Motor neuron (in vitro differentiated cells): ENCODE measurements around the gene FBXO17. TPM values are rescaled to one million over a fixed set of nuclear protein-coding genes. Genes with fewer than 3 reads are reported as not detected.

ENCODE experiments used
- ATAC-seq, 8 experiments: fragments of 200-7000 bp; cut with Tn5 transposase; replicated peaks in 6 of 8; 2 replicates each; pipeline ENCODE4 v1.8.0; 2021; ENCODE audit warnings: mild to moderate bottlenecking in 8 of 8, moderate library complexity in 8 of 8
- H3K27ac ChIP-seq, 2 donors: fragments of 250-450 bp; sonication (Bioruptor Pico); 2 replicates each; pipeline ENCODE4 v1.9.0; 2021; ENCODE audit warnings: antibody characterized with exemption in 2 of 2, mild to moderate bottlenecking in 2 of 2, moderate library complexity in 1 of 2
- H3K4me1 ChIP-seq, 2 donors: fragments of 250-450 bp; sonication (Bioruptor Pico); replicated peaks in 1 of 2; 2 replicates each; pipeline ENCODE4 v1.6.1; 2021; ENCODE audit warnings: antibody characterized with exemption in 2 of 2, mild to moderate bottlenecking in 2 of 2, moderate library complexity in 1 of 2
- H3K4me3 ChIP-seq, 5 donors: fragments of 250-450 bp; sonication (Bioruptor Pico); 2 replicates each; pipeline ENCODE4 v1.9.0; 2021; ENCODE audit warnings: antibody characterized with exemption in 5 of 5, mild to moderate bottlenecking in 5 of 5, moderate library complexity in 4 of 5
- WGBS, 10 experiments: fragments of 450-650 bp; shearing (Covaris generic); methylation state at CpG; one replicate each; pipeline ENCODE4 v1.0.0; 2022; 5-methylcytosine and 5-hydroxymethylcytosine counted together
- in situ Hi-C, 9 experiments: fragments of 400-800 bp; cut with MboI; loops; one replicate each; pipeline ENCODE4 v1.15.0; 2021; ENCODE audit warnings: low sequenced_read_pairs in 9 of 9, low pct_unique_long_range_greater_than_20kb in 2 of 9; ENCODE audit not compliant: unreplicated experiment in 9 of 9
- total RNA-seq, 8 experiments: library from RNA; unstranded; fragments of 300-600 nt; gene quantifications; 2 replicates each; pipeline versions ENCODE4 v1.2.3 to v1.2.4, GENCODE V29; 2022

Gene FBXO17
- total RNA-seq, 8 experiments from 2014 or later: 3.8 to 36.7 (median 7.7) TPM

- 80 to 100% (median 90%) methylated on average over 1 to 7 of the region's 29 CpGs; no CpG with 5 or more reads in 5 of the 10 experiments for WGBS, 10 experiments
- in situ Hi-C loops: loop anchor here in 3 of 9 experiments (25.0 kb wide), 1 partner anchor 495 kb away; the partner anchor contains the start of gene FAM98C (in 3 of the 3)
Measured at GRCh38 chr19:38907227-38907626, 68.3 kb downstream of the FBXO17 start.

GRCh38 chr19:38905620-38906019, 69.9 kb downstream of the FBXO17 start:
- peaks cover 0 to under 1% of the 10 kb centered on the region in 2 donors for H3K4me1 ChIP-seq
- no peak for ATAC-seq
- no CpG with 5 or more reads among the region's 4 CpGs for WGBS, 10 experiments
- H3K4me3 ChIP-seq: no peak overlapping the region
- no peak overlapping the region for H3K27ac ChIP-seq
- in situ Hi-C loops: loop anchor here in 3 of 9 experiments (25.0 kb wide), 1 partner anchor 493 kb away; the partner anchor contains the start of gene FAM98C (in 3 of the 3)

More at GRCh38 chr19:38907227-38907626, 68.3 kb downstream of the FBXO17 start:
- no peaks in the 10 kb centered on the region for H3K4me1 ChIP-seq
- no peak overlapping the region for H3K4me3 ChIP-seq
- ATAC-seq: no peak
- no peak overlapping the region for H3K27ac ChIP-seq

- H3K27ac ChIP-seq: no peak overlapping the region
- no peak overlapping the region for H3K4me3 ChIP-seq
- in situ Hi-C loops: loop anchor here in 3 of 9 experiments (25.0 kb wide), 1 partner anchor 493 kb away; the partner anchor contains the start of gene FAM98C (in 3 of the 3)
- WGBS, 10 experiments: 25 to 100% (median 87%) methylated on average over 1 to 10 of the region's 35 CpGs
- peaks cover 0 to 4% of the 10 kb centered on the region in 2 donors for H3K4me1 ChIP-seq
- peak in 2 of 8 experiments; percentile 14 to 25 for ATAC-seq
Measured at GRCh38 chr19:38904581-38905539, 70.7 kb downstream of the FBXO17 start.

DNA sequence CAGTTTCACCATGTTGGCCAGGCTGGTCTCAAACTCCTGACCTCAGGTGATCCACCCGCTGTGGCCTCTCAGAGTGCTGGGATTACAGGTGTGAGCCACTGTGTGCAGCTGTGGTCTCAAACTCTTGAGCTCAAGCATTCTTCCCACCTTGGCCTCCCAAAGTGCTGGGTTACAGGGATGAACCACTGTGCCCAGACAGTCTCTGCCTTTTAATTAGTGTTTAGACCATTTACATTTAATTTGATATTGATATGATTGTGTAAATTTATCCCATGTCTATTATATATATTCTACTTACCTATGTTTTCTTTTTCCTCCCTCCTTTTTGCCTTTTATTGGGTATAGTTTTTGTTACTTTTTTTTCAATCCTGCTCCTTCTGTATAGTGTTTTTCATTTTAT, 73.9 kb downstream of the FBXO17 start:
- Histone ChIP-seq H3K4me3 (no peak overlapping the region), H3K4me1 (peaks cover 6 to 8% of the 10 kb centered on the region in 2 donors), H3K27ac (no peak overlapping the region)
- 83 to 100% (median 100%) methylated on average over 1 of the region's 1 CpG; no CpG with 5 or more reads in 6 of the 10 experiments for WGBS, 10 experiments
- in situ Hi-C loops: loop anchor here in 3 of 9 experiments (25.0 kb wide), 1 partner anchor 489 kb away; the partner anchor contains the start of gene FAM98C (in 3 of the 3)
- no peak for ATAC-seq

DNA sequence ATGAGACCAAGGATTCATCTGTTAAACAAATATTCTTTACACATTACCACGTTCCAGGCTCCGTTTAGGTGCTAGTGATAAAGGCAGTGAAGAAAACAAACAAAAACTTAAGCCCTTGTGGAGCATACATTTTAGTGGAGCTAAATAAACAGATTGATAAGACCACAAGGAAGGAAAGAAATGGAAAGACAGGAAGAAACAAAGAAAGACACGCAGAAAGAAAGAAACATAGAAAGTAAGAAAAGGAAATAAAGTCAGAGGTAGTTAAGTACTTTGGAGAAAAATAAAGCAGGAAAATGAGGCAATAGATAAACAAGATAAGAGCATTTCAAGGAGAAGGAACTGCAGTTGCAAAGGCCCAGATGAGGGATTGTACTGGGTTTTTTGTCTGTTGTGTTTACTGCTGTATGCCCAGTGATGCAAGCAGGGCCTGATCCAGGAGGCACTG, 74.8 kb downstream of the FBXO17 start:
- Histone ChIP-seq H3K4me1 (peaks cover 6 to 8% of the 10 kb centered on the region in 2 donors), H3K4me3 (peak overlapping the region in 3 of 5 donors; percentile 92 to 98 (median 96)), H3K27ac (no peak overlapping the region)
- in situ Hi-C loops: loop anchor here in 3 of 9 experiments (25.0 kb wide), 1 partner anchor 488 kb away; the partner anchor contains the start of gene FAM98C (in 3 of the 3)
- no peak for ATAC-seq
- WGBS, 10 experiments: 24 to 89% (median 52%) methylated on average over 1 to 3 of the region's 3 CpGs

GRCh38 chr19:38900202-38900629, 75.3 kb downstream of the FBXO17 start:
- 0 to 20% (median 0%) methylated on average over 1 to 5 of the region's 8 CpGs for WGBS, 10 experiments
- Histone ChIP-seq H3K27ac (peak overlapping the region; percentile 70 to 76), H3K4me1 (peaks cover 6 to 8% of the 10 kb centered on the region in 2 donors), H3K4me3 (peak overlapping the region; percentile 81 to 98 (median 93))
- in situ Hi-C loops: loop anchor here in 3 of 9 experiments (25.0 kb wide), 1 partner anchor 488 kb away; the partner anchor contains the start of gene FAM98C (in 3 of the 3)
- no peak for ATAC-seq

GRCh38 chr19:38899447-38900201, 75.9 kb downstream of the FBXO17 start, which contains the start of the genes NFKBIB and SIRT2:
TSS of gene NFKBIB (plus strand) at chr19:38899969. CDS start at chr19:38900033, 64 bp downstream.
TSS of gene SIRT2 (minus strand) at chr19:38899618. CDS start at chr19:38899521, 97 bp downstream.
- Histone ChIP-seq H3K27ac (peak within 1 kb of the TSS; percentile 70 to 76), H3K4me1 (peaks cover 6 to 8% of the 10 kb centered on the region in 2 donors), H3K4me3 (peak within 1 kb of the TSS; percentile 81 to 98 (median 93))
- WGBS, 10 experiments: 0% methylated on average over 1 to 8 of the region's 64 CpGs; no CpG with 5 or more reads in 5 of the 10 experiments
- ATAC-seq: peak; percentile 91 to 94 (median 92)
- in situ Hi-C loops: loop anchor here in 3 of 9 experiments (25.0 kb wide), 1 partner anchor 487 kb away; the partner anchor contains the start of gene FAM98C (in 3 of the 3)

DNA sequence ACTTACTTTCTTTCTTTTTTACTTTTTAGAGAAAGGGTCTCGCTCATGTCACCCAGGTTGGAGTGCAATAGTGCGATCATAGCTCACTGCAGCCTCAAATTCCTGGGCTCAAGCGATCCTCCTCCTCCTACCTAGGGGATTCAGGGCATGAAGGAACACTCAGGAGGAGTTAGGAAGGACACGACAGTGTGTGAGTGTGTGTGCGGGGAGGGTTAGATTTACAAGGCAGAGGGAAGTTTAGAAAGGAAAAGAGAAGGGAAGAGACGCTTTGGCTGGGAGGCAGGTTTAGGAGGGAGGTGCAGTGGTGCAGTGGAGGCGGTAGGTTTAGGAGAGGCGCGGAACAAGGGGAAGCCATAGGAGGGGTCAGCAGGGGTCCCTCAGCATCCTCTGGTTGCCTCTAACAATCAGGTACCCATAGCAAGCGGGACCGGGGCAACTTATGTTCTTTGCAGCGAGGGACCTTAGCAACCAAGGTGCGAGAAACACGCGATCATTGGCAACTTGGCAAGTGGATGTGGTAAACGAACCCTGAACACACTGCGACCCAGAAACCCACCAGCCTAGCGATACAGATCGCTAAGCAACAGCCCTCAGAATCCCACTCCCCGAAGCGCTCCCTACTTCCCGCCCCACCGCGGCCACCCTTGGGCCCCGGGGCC, 76.6 kb downstream of the FBXO17 start:
- in situ Hi-C loops: no loop called here
- Histone ChIP-seq H3K4me1 (peaks cover 6 to 8% of the 10 kb centered on the region in 2 donors), H3K4me3 (peak overlapping the region; percentile 81 to 98 (median 93)), H3K27ac (peak overlapping the region; percentile 28 to 31)
- peak in 1 of 8 experiments; percentile 0 for ATAC-seq
- 0 to 60% (median 28%) methylated on average over 1 to 7 of the region's 25 CpGs; no CpG with 5 or more reads in 1 of the 10 experiments for WGBS, 10 experiments

GRCh38 chr19:38894968-38895367, 80.6 kb downstream of the FBXO17 start:
- in situ Hi-C loops: no loop called here
- no CpG with 5 or more reads among the region's 9 CpGs for WGBS, 10 experiments
- Histone ChIP-seq H3K27ac (no peak overlapping the region), H3K4me3 (no peak overlapping the region), H3K4me1 (peaks cover 5 to 6% of the 10 kb centered on the region in 2 donors)
- no peak for ATAC-seq

DNA sequence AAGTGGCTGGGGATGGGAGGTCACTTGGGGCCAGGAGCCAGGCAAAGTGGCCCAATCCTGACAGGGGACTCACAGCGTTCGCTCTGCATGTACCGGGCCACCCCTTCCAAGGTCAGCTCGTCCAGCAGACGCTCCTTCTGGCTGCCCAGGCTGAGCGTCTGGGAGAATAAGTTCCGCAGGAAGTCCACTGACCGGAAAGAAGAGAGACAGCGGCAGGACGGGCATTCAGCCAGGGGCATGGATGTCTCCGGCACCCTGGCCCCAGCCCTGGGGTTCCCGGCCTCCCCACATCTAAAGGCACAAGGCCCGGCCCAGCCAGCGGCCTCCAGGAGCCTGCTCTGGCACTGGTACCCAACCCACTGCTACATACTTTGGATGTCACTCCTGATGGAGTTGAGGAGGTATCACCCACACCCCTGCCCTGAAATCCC, 82.2 kb downstream of the FBXO17 start:
- ATAC-seq: no peak
- no peak overlapping the region for H3K27ac ChIP-seq
- in situ Hi-C loops: no loop called here

GRCh38 chr19:38892841-38893240, 82.7 kb downstream of the FBXO17 start:
- H3K4me3 ChIP-seq: no peak overlapping the region
- H3K27ac ChIP-seq: no peak overlapping the region
- WGBS, 10 experiments: 64 to 100% (median 89%) methylated on average over 1 to 5 of the region's 5 CpGs; no CpG with 5 or more reads in 3 of the 10 experiments
- ATAC-seq: no peak
- in situ Hi-C loops: no loop called here
- H3K4me1 ChIP-seq: no peaks in the 10 kb centered on the region

More for the DNA sequence above, 82.2 kb downstream of the FBXO17 start:
- Histone ChIP-seq H3K4me3 (no peak overlapping the region), H3K4me1 (peaks cover under 1 to 2% of the 10 kb centered on the region in 2 donors)
- 83 to 92% methylated on average over 2 of the region's 14 CpGs; no CpG with 5 or more reads in 8 of the 10 experiments for WGBS, 10 experiments
